ELR (cell line): Measurements from ENCODE around the gene CRHR1.
A peak's percentile ranks its signal among the peaks of the same experiment; 100 is the strongest.
"Not testable (repeated sequence)": the region's sequence is repeated elsewhere in the genome, so short reads cannot be mapped to it uniquely, and the experiment has no call there.

Experiments used
- DNase-seq: peaks from one replicate; pipeline ENCODE4 v3.0.0-alpha.2; 2015; ENCODE audit warnings: low read depth

CRHR1 gene

GRCh38 chr17:45846223-45846622 is 62.1 kb downstream of the CRHR1 start:
- no peak for DNase-seq

DNA sequence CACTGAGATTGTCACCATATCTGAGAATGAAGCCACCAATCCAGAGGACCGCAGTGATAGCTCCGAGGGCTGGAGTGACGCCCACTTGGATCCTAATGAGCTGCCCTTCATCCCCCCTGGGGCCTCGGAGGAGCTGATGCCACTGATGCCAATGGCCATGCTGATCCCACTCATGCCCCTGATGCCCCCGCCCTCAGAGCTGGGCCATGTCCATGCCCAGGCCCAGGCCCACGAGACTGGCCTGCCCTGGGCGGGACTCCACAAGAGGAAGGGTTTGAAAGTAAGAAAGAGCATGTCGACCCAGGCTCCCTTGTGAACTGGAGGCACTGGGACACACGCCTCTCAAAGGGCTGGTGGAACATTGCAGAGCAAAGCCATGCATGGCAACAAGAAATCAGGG is 62.5 kb downstream of the CRHR1 start:
- no peak for DNase-seq

DNA sequence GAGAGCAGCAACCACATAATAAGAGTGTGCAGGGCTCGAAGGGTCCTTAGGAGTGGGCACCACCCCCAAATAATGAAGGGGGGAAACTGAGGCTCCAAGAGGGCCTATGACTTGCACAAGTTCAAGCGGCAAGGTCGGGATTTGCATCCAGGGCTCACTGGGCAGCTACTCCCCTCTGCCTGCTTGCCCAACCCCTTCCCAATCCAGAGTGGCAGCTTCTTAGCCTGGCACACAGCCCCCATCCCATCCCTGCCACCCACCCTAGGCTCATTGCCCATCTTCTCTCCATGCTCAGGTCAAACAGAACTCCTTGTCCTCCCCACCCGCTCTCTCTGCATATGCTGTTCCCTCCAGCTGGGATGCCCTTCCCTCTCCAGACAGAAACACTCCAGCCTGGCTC is 63.0 kb downstream of the CRHR1 start:
- DNase-seq = no peak

GRCh38 chr17:45847747-45848146 is 63.6 kb downstream of the CRHR1 start:
- DNase-seq = no peak

- DNase-seq = no peak
Measured at GRCh38 chr17:45848405-45848804, 64.3 kb downstream of the CRHR1 start.

DNA sequence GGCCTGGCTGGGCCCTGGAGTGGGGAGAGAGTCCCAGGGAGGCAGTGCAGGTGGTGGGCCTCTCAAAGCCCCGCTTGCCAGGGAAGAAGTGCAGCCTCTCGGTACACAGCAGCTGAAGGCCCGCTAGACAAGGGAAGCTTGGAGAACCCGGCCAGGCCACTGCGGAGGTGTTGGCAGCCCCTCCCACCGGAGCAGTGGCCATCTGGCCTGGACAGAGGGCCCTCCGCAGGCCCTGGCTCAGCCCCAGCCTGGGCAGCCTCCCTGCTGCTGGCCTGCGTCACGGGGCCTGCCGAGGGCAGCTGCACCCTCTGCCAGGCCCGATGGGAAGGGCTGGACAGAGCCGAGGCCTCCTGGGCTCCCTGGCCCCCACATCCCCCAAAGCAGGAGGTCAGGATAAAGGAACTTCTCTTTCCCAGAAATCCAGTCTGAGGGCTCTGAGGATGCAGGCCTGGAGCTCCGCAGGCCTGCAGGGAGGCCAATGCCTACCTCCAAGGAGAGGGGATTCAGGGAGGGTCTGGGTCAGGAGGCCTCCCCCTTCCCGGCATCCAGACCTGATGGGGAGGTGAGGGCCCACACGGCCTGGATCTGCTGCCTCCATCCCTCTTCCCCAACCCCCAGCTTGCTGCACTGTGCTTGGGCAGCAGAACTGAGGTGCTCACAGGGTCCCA is 64.9 kb downstream of the CRHR1 start:
- no peak for DNase-seq

DNA sequence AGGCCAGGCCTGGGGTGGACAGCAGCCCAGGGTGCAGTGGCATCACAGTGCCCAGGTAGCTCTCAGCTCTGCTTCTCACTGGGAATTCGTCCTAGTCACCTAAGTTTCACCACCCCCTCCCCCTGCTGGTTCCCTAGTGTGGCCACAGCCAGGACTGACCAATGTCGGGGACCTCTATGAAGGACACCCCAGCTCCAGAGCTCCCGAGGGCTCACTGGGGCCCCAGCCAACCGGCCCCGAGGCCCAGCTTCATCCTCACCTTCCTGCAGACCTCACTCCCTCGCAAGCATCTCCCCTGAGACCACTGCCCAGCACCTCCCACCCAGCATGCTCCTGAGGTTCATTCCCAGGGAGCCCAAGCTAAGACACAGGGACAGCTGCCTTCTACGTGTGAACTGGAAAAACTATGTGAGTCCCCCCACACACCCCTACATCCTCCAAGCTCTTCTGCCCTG is 65.4 kb downstream of the CRHR1 start:
- no peak for DNase-seq

- DNase-seq = no peak
Measured at GRCh38 chr17:45850011-45850410, 65.9 kb downstream of the CRHR1 start.

- no peak for DNase-seq
Measured at GRCh38 chr17:45850468-45850867, 66.3 kb downstream of the CRHR1 start.

GRCh38 chr17:45851022-45851421 is 66.9 kb downstream of the CRHR1 start:
- no peak for DNase-seq

- no peak for DNase-seq
Measured at GRCh38 chr17:45851464-45851863, 67.3 kb downstream of the CRHR1 start.

- no peak for DNase-seq
Measured at GRCh38 chr17:45851873-45852272, 67.8 kb downstream of the CRHR1 start.

DNA sequence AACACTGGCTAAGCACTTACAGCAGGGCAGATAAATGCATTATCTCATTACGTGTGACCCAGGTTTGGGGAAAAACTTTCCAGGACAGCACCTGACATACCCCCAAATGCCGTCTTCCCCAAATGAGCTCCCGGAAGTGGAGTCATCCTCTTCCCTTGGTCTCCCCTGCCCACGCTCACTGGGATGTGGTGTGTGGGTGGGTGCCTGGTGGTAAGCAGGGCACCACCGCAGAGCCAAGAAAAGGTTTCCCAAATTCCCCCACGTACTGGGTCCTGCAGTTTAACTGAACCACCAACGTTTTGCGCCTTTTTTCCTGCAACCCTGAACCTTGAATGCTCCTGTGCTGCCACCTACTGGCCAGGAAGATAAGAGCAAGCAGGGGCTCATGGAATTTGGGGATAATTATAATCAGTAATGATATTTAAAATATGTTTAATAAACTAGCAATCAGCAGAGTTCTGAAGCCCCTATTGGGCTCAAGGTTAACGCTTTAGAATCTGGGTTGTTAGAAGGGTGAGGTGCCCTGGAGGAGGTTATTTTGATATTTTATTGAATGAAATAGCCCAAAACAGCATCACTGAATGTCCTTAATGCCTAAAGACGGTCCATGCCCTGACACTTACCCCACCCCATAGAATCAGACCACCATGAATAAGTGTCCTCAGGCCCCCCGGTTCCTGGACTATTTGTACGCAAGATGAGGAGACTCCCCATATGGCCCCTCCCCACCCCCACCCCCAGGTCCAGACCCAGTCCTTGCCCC is 68.6 kb downstream of the CRHR1 start:
- DNase-seq = peak; percentile 75

DNA sequence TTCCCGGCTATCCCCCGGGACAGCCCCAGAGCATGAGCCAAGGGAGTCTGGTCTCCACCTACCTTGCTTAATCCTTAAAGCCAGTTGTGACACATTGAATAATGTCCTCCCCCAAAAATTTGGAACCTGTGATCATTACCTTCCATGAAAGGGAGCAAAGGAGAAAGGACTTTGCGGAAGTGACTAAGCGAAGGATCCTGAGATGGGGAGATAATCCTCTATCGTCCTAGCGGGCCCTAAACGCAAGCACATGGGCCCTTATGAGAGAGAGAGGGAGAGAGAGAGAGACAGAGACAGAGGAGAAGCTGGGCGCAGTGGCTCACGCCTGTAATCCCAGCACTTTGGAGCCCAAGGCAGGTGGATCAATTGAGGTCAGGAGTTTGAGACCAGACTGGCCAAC is 70.1 kb downstream of the CRHR1 start:
- no peak for DNase-seq

DNA sequence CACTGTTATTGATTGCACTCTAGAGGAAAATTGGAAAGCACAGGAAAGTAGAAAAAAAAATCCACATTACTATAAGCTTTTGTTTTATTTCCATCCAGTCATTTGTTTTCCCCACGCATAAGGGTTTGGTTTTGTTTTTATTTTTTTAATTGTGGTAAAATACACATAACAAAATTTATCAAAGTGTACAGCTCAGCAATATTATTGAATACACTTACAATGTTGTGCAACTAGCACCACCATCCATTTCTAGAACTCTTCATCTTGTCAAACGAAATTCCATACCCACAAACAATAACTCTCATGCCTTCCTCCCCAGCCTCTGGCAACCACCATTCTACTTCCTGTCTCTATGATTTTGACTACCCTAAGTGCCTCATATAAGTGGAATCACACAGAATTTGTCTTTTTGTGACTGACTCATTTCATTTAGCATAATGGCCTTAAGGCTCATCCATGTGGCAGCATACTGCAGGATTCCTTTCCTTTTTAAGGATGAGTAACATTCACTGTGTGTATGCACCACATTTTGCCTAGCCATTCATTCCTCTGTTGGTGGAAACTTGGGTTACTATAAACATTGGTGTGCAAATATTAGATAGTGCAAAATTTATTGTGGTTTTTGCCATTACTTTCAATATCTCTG is 71.7 kb downstream of the CRHR1 start:
- DNase-seq = peak; percentile 50

DNA sequence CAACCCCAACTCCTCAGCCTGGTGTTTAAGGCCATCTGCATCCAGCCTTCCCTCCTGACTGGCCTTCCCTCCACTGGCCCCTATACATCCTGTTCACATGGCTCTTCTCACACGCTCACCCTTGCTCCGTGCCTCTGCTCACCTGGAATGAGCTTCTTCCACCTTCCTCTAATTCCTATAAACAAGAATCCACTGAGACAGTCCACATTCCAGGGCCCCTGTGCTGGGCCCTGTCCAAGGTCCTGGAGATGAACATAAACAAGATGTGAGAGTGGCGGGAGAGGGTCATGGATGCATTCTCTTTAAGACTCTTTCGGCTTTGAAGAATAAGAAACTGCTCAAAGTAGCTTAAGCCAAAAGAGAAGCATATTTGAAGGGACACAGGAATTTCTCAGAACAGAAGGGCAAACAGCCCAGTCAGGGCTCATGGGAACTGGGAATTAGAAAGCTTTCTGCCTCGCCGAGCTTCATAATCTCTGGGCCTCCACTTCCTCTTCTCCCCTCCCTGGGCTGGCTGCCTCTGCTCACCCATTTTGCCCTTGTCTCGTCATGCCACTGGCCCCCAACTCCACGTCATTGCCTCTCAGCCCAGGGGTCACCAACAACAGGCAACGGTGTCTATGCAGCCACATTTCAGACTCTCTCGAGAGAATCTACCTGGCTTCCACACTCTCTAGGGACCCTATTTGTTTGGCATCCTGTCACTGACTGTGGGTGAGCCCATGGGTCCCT is 74.0 kb downstream of the CRHR1 start:
- peak; percentile 46 for DNase-seq

DNA sequence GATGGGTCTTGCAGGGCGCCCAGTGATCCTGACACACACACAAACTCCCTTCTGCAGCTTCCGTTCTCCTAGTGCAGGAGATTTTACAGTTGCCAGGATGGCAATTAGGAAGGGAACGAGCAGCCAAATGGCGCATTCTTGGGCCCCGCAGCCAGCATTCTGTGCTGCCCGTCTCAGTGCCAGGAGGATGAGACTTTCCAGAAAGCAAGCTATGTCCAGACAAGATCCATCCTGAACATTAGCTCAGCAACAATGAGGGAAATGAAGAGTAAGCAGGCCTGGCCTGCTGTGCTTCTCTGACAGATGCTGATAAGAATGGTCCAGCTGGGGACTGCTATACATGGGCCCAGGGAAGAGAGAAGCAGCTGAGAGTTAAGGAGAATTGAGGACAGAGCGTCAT is 77.0 kb downstream of the CRHR1 start:
- DNase-seq = no peak

- DNase-seq = not testable (repeated sequence)
Measured at GRCh38 chr17:45862127-45862526, 78.0 kb downstream of the CRHR1 start.

DNA sequence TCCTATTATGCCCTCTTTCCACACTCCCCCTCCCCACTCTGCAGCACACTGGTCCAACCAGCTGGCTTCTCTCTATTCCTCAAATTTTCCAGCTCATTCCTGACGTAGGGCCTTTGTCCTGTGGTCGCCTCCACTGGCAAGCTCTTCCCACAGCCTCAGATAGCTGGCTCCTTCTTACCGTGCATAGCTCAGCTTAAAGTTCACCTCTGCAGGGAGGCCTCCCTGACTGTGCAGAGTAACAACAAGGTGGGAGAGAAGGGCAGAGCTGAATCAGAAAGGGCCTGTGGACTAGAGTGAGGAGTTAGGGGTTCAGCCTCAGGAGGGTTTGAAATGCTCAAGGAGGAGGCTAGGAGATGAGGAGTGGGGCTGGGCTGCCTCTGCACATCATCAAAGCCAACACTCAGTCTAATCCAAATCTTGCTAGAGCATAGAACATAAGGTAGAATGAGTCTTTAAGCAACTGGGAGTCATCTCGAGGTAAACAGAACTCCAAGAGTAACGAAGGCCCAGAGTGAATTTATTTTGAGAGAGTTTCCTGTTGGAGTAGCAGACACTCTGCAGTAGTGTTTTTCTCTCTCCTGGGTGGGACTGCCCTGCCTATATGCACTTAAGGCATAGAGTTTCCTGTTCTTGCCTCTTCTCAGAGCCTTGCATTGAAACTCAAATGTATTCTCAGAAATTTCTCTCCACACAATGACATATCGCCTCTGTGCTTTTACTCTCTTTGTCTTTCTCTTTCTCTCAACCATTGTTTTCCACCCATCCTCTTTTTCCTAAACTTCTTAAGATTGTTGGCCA is 79.9 kb downstream of the CRHR1 start:
- no peak for DNase-seq

GRCh38 chr17:45867171-45867570 is 83.1 kb downstream of the CRHR1 start:
- no peak for DNase-seq

- no peak for DNase-seq
Measured at GRCh38 chr17:45867702-45868101, 83.6 kb downstream of the CRHR1 start.

GRCh38 chr17:45868276-45868675 is 84.2 kb downstream of the CRHR1 start:
- DNase-seq = no peak
